Germinal center (tissue), 1 donor: Measurements from ENCODE around the gene RNPEP.
"Not testable (repeated sequence)": the region's sequence is repeated elsewhere in the genome, so short reads cannot be mapped to it uniquely, and the experiment has no call there.

Source experiments
- DNase-seq: peaks from one replicate; pipeline ENCODE4 v3.0.0; 2012; ENCODE audit warnings: mixed read lengths, low spot score

RNPEP gene

GRCh38 chr1:202010180-202011015 lies 27.9 kb downstream of the RNPEP start, which contains the start of gene ELF3:
ELF3 (plus strand) TSS chr1:202010587; CDS start chr1:202011137, 550 bp downstream.
- peak; percentile 26 for DNase-seq

- DNase-seq, result no peak
Measured at GRCh38 chr1:202011994-202012393, 29.5 kb downstream of the RNPEP start.

GRCh38 chr1:202012544-202013478 lies 30.4 kb downstream of the RNPEP start:
- DNase-seq, result no peak

GRCh38 chr1:202013603-202014002 lies 31.2 kb downstream of the RNPEP start:
- no peak for DNase-seq

- no peak for DNase-seq
Measured at GRCh38 chr1:202014060-202014459, 31.6 kb downstream of the RNPEP start.

- no peak for DNase-seq
Measured at GRCh38 chr1:202014915-202015661, 32.6 kb downstream of the RNPEP start.

GRCh38 chr1:202015662-202015937 lies 33.2 kb downstream of the RNPEP start:
- DNase-seq, result no peak

GRCh38 chr1:202016022-202016810 lies 33.8 kb downstream of the RNPEP start:
- no peak for DNase-seq

- DNase-seq, result no peak
Measured at GRCh38 chr1:202016811-202017748, 34.6 kb downstream of the RNPEP start.

GRCh38 chr1:202017749-202018467 lies 35.5 kb downstream of the RNPEP start:
- no peak for DNase-seq

GRCh38 chr1:202018468-202019234 lies 36.2 kb downstream of the RNPEP start:
- DNase-seq, result no peak

GRCh38 chr1:202019235-202019558 lies 36.7 kb downstream of the RNPEP start:
- not testable (repeated sequence) for DNase-seq

GRCh38 chr1:202023001-202023433 lies 40.6 kb downstream of the RNPEP start:
- no peak for DNase-seq

GRCh38 chr1:202029171-202029665 lies 46.8 kb downstream of the RNPEP start:
- DNase-seq, result no peak

- DNase-seq, result no peak
Measured at GRCh38 chr1:202029727-202030126, 47.3 kb downstream of the RNPEP start.

GRCh38 chr1:202031796-202032195 lies 49.3 kb downstream of the RNPEP start:
- DNase-seq, result no peak

- DNase-seq, result no peak
Measured at GRCh38 chr1:202034149-202034682, 51.8 kb downstream of the RNPEP start.

- no peak for DNase-seq
Measured at GRCh38 chr1:202034683-202035462, 52.4 kb downstream of the RNPEP start.
